PC-9 (cell line): Measurements from ENCODE around the gene EPC2. TPM values are rescaled to one million over a fixed set of nuclear protein-coding genes. Genes with fewer than 3 reads are reported as not detected.

Experiments
- BruUV-seq: library from RNA; stranded (reverse); fragments of 400-500 nt; replicated peaks from 2 replicates; lab custom pipeline; 2021; lab: Mats Ljungman, UMichigan
- CTCF ChIA-PET: fragments of 300-600 bp; sonication (Branson Sonifier 250); formaldehyde crosslinking; loops from one replicate; lab custom pipeline; 2022; ENCODE audit warnings: antibody characterized with exemption; lab: Charles Lee
- POLR2A ChIA-PET: fragments of 300-600 bp; sonication (Branson Sonifier 250); formaldehyde crosslinking; loops from one replicate; lab custom pipeline; 2022; ENCODE audit warnings: antibody characterized with exemption; ENCODE audit not compliant: unreplicated experiment; lab: Charles Lee
- DNase-seq, 2 experiments: peaks; one replicate each; pipeline versions ENCODE4 v3.0.0 to v3.0.0-alpha.2; 2015 to 2022; ENCODE audit warnings: mixed read lengths in 1 of 2
- H2AFZ ChIP-seq: fragments of 200-600 bp; sonication (generic); 2 replicates; pipeline ENCODE4 v1.8.1; 2017; ENCODE audit warnings: antibody characterized with exemption
- H3F3A ChIP-seq: fragments of 200-600 bp; sonication (generic); 2 replicates; pipeline ENCODE4 v1.8.1; 2017; ENCODE audit warnings: antibody characterized with exemption, mild to moderate bottlenecking, low read depth; ENCODE audit not compliant: insufficient read depth
- H3K27ac ChIP-seq: fragments of 200-600 bp; sonication (generic); 2 replicates; pipeline ENCODE4 v1.6.1; 2016; ENCODE audit warnings: mixed run types
- H3K27me3 ChIP-seq: fragments of 200-600 bp; sonication (generic); 2 replicates; pipeline ENCODE4 v1.6.1; 2016; ENCODE audit warnings: low read depth, mixed run types; ENCODE audit not compliant: insufficient read depth
- H3K36me3 ChIP-seq: fragments of 200-600 bp; sonication (generic); 2 replicates; pipeline ENCODE4 v1.6.1; 2016; ENCODE audit warnings: low read depth, mixed run types
- H3K4me1 ChIP-seq: fragments of 200-600 bp; sonication (generic); replicated peaks from 2 replicates; pipeline ENCODE4 v1.6.1; 2016; ENCODE audit warnings: mixed run types; ENCODE audit not compliant: insufficient read depth
- H3K4me2 ChIP-seq: fragments of 200-600 bp; sonication (generic); 2 replicates; pipeline ENCODE4 v1.6.1; 2017; ENCODE audit warnings: mixed run types
- H3K4me3 ChIP-seq: fragments of 200-600 bp; sonication (generic); 2 replicates; pipeline ENCODE4 v1.6.1; 2016; ENCODE audit warnings: mixed run types
- H3K79me2 ChIP-seq: fragments of 200-600 bp; sonication (generic); 2 replicates; pipeline ENCODE4 v1.6.1; 2017; ENCODE audit warnings: low read depth, mixed run types
- H3K9me2 ChIP-seq: fragments of 200-600 bp; sonication (generic); 2 replicates; pipeline ENCODE4 v1.8.1; 2017; ENCODE audit warnings: mild to moderate bottlenecking; ENCODE audit not compliant: insufficient read depth
- H3K9me3 ChIP-seq: fragments of 200-600 bp; sonication (generic); 2 replicates; pipeline ENCODE4 v1.8.1; 2016; ENCODE audit warnings: low read depth; ENCODE audit not compliant: insufficient read depth
- H4K20me1 ChIP-seq: fragments of 200-600 bp; sonication (generic); 2 replicates; pipeline ENCODE4 v1.8.1; 2017; ENCODE audit not compliant: insufficient read depth
- EZH2 ChIP-seq: fragments of 200-600 bp; sonication (generic); IDR thresholded peaks from 2 replicates; pipeline ENCODE4 v1.8.0; 2017; ENCODE audit warnings: antibody characterized with exemption, low read depth
- intact Hi-C: fragments of 100-400 bp; cut with micrococcal nuclease; formaldehyde crosslinking; loops from one replicate; pipeline ENCODE4 v1.10.0; 2022; ENCODE audit not compliant: unreplicated experiment
- total RNA-seq: library from RNA; stranded (reverse); gene quantifications from 2 replicates; pipeline ENCODE4 v1.2.3, GENCODE V29; 2021
- TF ChIP-seq, protein P1 (sequence below): fragments of 200-600 bp; sonication (generic); conservative IDR thresholded peaks from 2 replicates; pipeline ENCODE4 v1.6.1; 2017; ENCODE audit warnings: mixed run types, antibody characterized with exemption, mild to moderate bottlenecking, moderate library complexity

Gene EPC2
- total RNA-seq, 1 experiment from 2014 or later = 29.8 TPM

DNA sequence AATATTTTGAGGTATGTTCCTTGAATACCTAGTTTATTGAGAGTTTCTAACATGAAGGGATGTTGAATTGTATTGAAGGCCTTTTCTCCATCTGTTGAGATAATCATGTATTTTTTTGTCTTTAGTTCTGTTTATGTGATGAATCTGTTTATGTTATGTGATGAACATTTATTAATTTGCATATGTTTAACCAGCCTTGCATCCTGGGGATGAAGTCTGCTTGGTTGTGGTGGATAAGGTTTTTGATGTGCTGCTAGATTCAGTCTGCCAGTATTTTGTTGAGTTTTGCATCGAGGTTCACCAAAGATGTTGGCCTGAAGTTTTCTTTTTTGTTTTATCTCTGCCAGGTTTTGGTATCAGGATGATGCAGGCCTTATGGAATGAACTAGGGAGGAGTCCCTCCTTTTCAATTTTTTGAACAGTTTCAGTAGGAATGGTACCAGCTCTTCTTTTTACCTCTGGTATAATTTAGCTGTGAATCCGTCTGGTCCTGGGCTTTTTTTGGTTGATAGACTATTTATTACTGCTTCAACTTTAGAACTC is 71.9 kb downstream of the EPC2 start:
- TF ChIP-seq, protein P1, sequence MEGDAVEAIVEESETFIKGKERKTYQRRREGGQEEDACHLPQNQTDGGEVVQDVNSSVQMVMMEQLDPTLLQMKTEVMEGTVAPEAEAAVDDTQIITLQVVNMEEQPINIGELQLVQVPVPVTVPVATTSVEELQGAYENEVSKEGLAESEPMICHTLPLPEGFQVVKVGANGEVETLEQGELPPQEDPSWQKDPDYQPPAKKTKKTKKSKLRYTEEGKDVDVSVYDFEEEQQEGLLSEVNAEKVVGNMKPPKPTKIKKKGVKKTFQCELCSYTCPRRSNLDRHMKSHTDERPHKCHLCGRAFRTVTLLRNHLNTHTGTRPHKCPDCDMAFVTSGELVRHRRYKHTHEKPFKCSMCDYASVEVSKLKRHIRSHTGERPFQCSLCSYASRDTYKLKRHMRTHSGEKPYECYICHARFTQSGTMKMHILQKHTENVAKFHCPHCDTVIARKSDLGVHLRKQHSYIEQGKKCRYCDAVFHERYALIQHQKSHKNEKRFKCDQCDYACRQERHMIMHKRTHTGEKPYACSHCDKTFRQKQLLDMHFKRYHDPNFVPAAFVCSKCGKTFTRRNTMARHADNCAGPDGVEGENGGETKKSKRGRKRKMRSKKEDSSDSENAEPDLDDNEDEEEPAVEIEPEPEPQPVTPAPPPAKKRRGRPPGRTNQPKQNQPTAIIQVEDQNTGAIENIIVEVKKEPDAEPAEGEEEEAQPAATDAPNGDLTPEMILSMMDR = no peak
- no peak for TF ChIP-seq EZH2
- H3K9me3 ChIP-seq = no peaks in the 10 kb centered on the region
- no peaks in the 10 kb centered on the region; the same call in 1 of the 2 replicates for H4K20me1 ChIP-seq
- no peaks in the 10 kb centered on the region for H3K27me3 ChIP-seq
- CTCF ChIA-PET = no interaction called here
- POLR2A ChIA-PET = no interaction called here
- H3K36me3 ChIP-seq = no peaks in the 10 kb centered on the region
- no peak overlapping the region for H3K27ac ChIP-seq
- no TSS peak for BruUV-seq
- H3K4me2 ChIP-seq = no peak overlapping the region
- intact Hi-C loops = no loop called here
- no peak overlapping the region for H3K4me3 ChIP-seq
- peaks cover 82% of the 10 kb centered on the region for H3K79me2 ChIP-seq
- DNase-seq = no peak
- H3F3A ChIP-seq = peaks cover 4% of the 10 kb centered on the region; the same call in 1 of the 2 replicates
- no peak overlapping the region for H2AFZ ChIP-seq
- peaks cover 16% of the 10 kb centered on the region; the same call in 1 of the 2 replicates for H3K4me1 ChIP-seq
- H3K9me2 ChIP-seq = no peaks in the 10 kb centered on the region

GRCh38 chr2:148718039-148718438 is 73.5 kb downstream of the EPC2 start:
- Histone ChIP-seq H3K9me3 (no peaks in the 10 kb centered on the region), H3K79me2 (peaks cover 89% of the 10 kb centered on the region), H3K9me2 (no peaks in the 10 kb centered on the region), H2AFZ (no peak overlapping the region), H3K4me1 (peaks cover 20% of the 10 kb centered on the region; the same call in 1 of the 2 replicates), H3K4me3 (no peak overlapping the region), H4K20me1 (peaks cover 11% of the 10 kb centered on the region; the same call in 1 of the 2 replicates), H3K36me3 (no peaks in the 10 kb centered on the region), H3K27ac (no peak overlapping the region), H3K27me3 (no peaks in the 10 kb centered on the region), H3F3A (peaks cover 4% of the 10 kb centered on the region; the same call in 1 of the 2 replicates), H3K4me2 (no peak overlapping the region)
- TF ChIP-seq, protein P1 = no peak
- TF ChIP-seq EZH2 = no peak
- intact Hi-C loops = no loop called here
- ChIA-PET POLR2A (no interaction called here), CTCF (no interaction called here)
- BruUV-seq = no TSS peak
- no peak for DNase-seq

GRCh38 chr2:148719195-148719749 is 74.7 kb downstream of the EPC2 start:
- no peak for TF ChIP-seq EZH2
- TF ChIP-seq, protein P1 = no peak
- H4K20me1 ChIP-seq = peaks cover 12% of the 10 kb centered on the region; the same call in 1 of the 2 replicates
- intact Hi-C loops = no loop called here
- no peaks in the 10 kb centered on the region for H3K9me3 ChIP-seq
- H3K27me3 ChIP-seq = no peaks in the 10 kb centered on the region
- peak in 1 of 2 experiments; percentile 5 for DNase-seq
- no peak overlapping the region for H3K27ac ChIP-seq
- no peaks in the 10 kb centered on the region for H3K36me3 ChIP-seq
- H3K9me2 ChIP-seq = no peaks in the 10 kb centered on the region
- peaks cover 4% of the 10 kb centered on the region; the same call in 1 of the 2 replicates for H3F3A ChIP-seq
- POLR2A ChIA-PET = interaction anchor here (0.6 to 0.7 kb wide), 2 partner anchors 135 to 699 kb away, joined by 3 to 6 read pairs; partner anchors contain the start of gene ORC4
- H3K4me2 ChIP-seq = no peak overlapping the region
- no peak overlapping the region for H3K4me3 ChIP-seq
- no peak overlapping the region for H2AFZ ChIP-seq
- peaks cover 20% of the 10 kb centered on the region; the same call in 1 of the 2 replicates for H3K4me1 ChIP-seq
- BruUV-seq = no TSS peak
- peaks cover 89% of the 10 kb centered on the region for H3K79me2 ChIP-seq
- CTCF ChIA-PET = no interaction called here
